Measurements from ENCODE around the gene ASRGL1.
"Not testable (repeated sequence)": the region's sequence is repeated elsewhere in the genome, so short reads cannot be mapped to it uniquely, and the experiment has no call there.

ASRGL1 gene

GRCh38 chr11:62353841-62354240 lies 16.6 kb downstream of the ASRGL1 start:
- Histone ChIP-seq H3K56ac (ENCODE audit: low read length) (no peak overlapping the region), H2AK5ac (ENCODE audit: low read length) (no peak overlapping the region), H3K27me3 (ENCODE audit: insufficient read depth, low read length, poor library complexity) (no peaks in the 10 kb centered on the region), H3K9ac (ENCODE audit: low read length) (no peak overlapping the region), H2BK120ac (ENCODE audit: low read depth, low read length) (no peak overlapping the region), H3K79me1 (ENCODE audit: low read length) (no peaks in the 10 kb centered on the region), H3K27ac (ENCODE audit: low read depth, low read length) (no peak overlapping the region), H3K18ac (ENCODE audit: low read length) (no peak overlapping the region), H3K4me1 (ENCODE audit: control insufficient read depth, low read depth, low read length) (no peaks in the 10 kb centered on the region), H2BK5ac (ENCODE audit: low read length) (no peak overlapping the region), H2BK15ac (replicated peaks; ENCODE audit: low read depth) (no peak overlapping the region), H3K4me2 (ENCODE audit: low read length) (no peak overlapping the region), H3K4me3 (ENCODE audit: low read length) (no peak overlapping the region), H3K79me2 (ENCODE audit: control insufficient read depth, insufficient read depth, low read length) (no peaks in the 10 kb centered on the region), H4K5ac (ENCODE audit: low read length) (no peak overlapping the region), H4K8ac (ENCODE audit: low read depth, low read length) (no peak overlapping the region), H3K36me3 (ENCODE audit: control insufficient read depth, insufficient read depth, low read length) (no peaks in the 10 kb centered on the region), H3K4ac (ENCODE audit: low read depth, low read length) (no peak overlapping the region), H3K23ac (ENCODE audit: low read length) (no peak overlapping the region)
- DNase-seq: no peak
- WGBS (ENCODE audit: extremely low coverage, insufficient coverage, low lambda C conversion rate): no CpG with 5 or more reads among the region's 1 CpG

DNA sequence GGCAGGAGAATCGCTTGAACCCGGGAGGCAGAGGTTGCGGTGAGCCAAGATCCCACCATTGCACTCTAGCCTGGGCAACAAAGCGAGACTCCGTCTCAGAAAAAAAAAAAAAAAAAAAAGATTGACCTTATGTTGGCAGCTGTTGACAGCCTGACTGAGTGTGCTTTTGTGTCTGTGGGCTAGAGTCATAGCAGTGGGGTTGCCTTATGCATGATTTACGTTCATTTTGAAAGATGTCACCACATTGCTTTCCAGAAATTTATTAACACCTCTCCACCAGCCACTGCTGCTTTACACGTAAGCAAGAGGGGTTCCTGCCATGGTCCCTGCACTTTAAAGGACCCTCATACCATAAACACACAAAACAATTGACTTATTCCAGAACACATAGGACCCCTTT lies 21.0 kb downstream of the ASRGL1 start:
- H3K18ac ChIP-seq (ENCODE audit: low read length): no peak overlapping the region
- H3K27me3 ChIP-seq (ENCODE audit: insufficient read depth, low read length, poor library complexity): no peaks in the 10 kb centered on the region
- no peaks in the 10 kb centered on the region for H3K79me2 ChIP-seq (ENCODE audit: control insufficient read depth, insufficient read depth, low read length)

GRCh38 chr11:62359475-62359874 lies 22.2 kb downstream of the ASRGL1 start:
- H3K56ac ChIP-seq (ENCODE audit: low read length): no peak overlapping the region
- no peaks in the 10 kb centered on the region for H3K79me2 ChIP-seq (ENCODE audit: control insufficient read depth, insufficient read depth, low read length)
- no peak overlapping the region for H3K4ac ChIP-seq (ENCODE audit: low read depth, low read length)
- H3K9ac ChIP-seq (ENCODE audit: low read length): no peak overlapping the region
- H3K36me3 ChIP-seq (ENCODE audit: control insufficient read depth, insufficient read depth, low read length): no peaks in the 10 kb centered on the region
- no peak overlapping the region for H3K23ac ChIP-seq (ENCODE audit: low read length)
- H2BK15ac ChIP-seq (replicated peaks; ENCODE audit: low read depth): no peak overlapping the region
- no CpG with 5 or more reads among the region's 1 CpG for WGBS (ENCODE audit: extremely low coverage, insufficient coverage, low lambda C conversion rate)
- no peak overlapping the region for H2BK5ac ChIP-seq (ENCODE audit: low read length)
- no peak overlapping the region for H3K18ac ChIP-seq (ENCODE audit: low read length)
- H2BK120ac ChIP-seq (ENCODE audit: low read depth, low read length): no peak overlapping the region
- H3K4me1 ChIP-seq (ENCODE audit: control insufficient read depth, low read depth, low read length): no peaks in the 10 kb centered on the region
- no peak overlapping the region for H4K5ac ChIP-seq (ENCODE audit: low read length)
- H3K27ac ChIP-seq (ENCODE audit: low read depth, low read length): no peak overlapping the region
- no peak for DNase-seq
- H3K4me3 ChIP-seq (ENCODE audit: low read length): no peak overlapping the region
- no peak overlapping the region for H4K8ac ChIP-seq (ENCODE audit: low read depth, low read length)
- H3K79me1 ChIP-seq (ENCODE audit: low read length): no peaks in the 10 kb centered on the region
- H2AK5ac ChIP-seq (ENCODE audit: low read length): no peak overlapping the region
- H3K4me2 ChIP-seq (ENCODE audit: low read length): no peak overlapping the region
- H3K27me3 ChIP-seq (ENCODE audit: insufficient read depth, low read length, poor library complexity): no peaks in the 10 kb centered on the region

More for the DNA sequence above, 21.0 kb downstream of the ASRGL1 start:
- Histone ChIP-seq H3K4me1 (ENCODE audit: control insufficient read depth, low read depth, low read length) (no peaks in the 10 kb centered on the region), H3K4me3 (ENCODE audit: low read length) (no peak overlapping the region), H3K36me3 (ENCODE audit: control insufficient read depth, insufficient read depth, low read length) (no peaks in the 10 kb centered on the region), H3K4me2 (ENCODE audit: low read length) (no peak overlapping the region), H3K79me1 (ENCODE audit: low read length) (no peaks in the 10 kb centered on the region), H3K9ac (ENCODE audit: low read length) (no peak overlapping the region), H2BK120ac (ENCODE audit: low read depth, low read length) (no peak overlapping the region), H3K4ac (ENCODE audit: low read depth, low read length) (no peak overlapping the region), H3K23ac (ENCODE audit: low read length) (no peak overlapping the region), H2AK5ac (ENCODE audit: low read length) (no peak overlapping the region), H2BK15ac (replicated peaks; ENCODE audit: low read depth) (no peak overlapping the region), H4K5ac (ENCODE audit: low read length) (no peak overlapping the region), H3K56ac (ENCODE audit: low read length) (no peak overlapping the region), H3K27ac (ENCODE audit: low read depth, low read length) (no peak overlapping the region), H2BK5ac (ENCODE audit: low read length) (no peak overlapping the region), H4K8ac (ENCODE audit: low read depth, low read length) (no peak overlapping the region)
- DNase-seq: no peak
- no CpG with 5 or more reads among the region's 7 CpGs for WGBS (ENCODE audit: extremely low coverage, insufficient coverage, low lambda C conversion rate)

DNA sequence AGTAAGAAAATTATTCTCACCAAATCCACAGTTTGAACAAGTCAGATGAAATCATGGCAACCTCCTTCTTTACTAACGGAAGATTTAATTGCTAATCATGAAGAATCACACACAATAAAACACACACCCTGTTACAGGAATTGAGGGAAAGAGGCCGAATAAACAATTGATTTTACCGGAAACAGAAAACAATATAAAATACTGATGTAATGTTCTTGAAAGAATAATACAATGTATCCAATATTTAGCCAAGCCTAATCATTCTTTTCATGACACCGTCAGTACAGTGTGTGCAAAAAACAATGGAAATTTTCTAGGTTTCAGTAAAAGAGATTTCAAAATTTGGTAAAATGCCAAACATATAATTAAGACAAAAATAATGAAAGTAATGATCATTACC lies 23.4 kb downstream of the ASRGL1 start:
- H2BK120ac ChIP-seq (ENCODE audit: low read depth, low read length): no peak overlapping the region
- no peak overlapping the region for H3K4ac ChIP-seq (ENCODE audit: low read depth, low read length)
- H3K36me3 ChIP-seq (ENCODE audit: control insufficient read depth, insufficient read depth, low read length): no peaks in the 10 kb centered on the region
- no peak overlapping the region for H2BK15ac ChIP-seq (replicated peaks; ENCODE audit: low read depth)
- H3K4me3 ChIP-seq (ENCODE audit: low read length): no peak overlapping the region
- no peak for DNase-seq
- H3K27me3 ChIP-seq (ENCODE audit: insufficient read depth, low read length, poor library complexity): no peaks in the 10 kb centered on the region
- no peak overlapping the region for H3K4me2 ChIP-seq (ENCODE audit: low read length)
- H3K79me2 ChIP-seq (ENCODE audit: control insufficient read depth, insufficient read depth, low read length): no peaks in the 10 kb centered on the region
- no peak overlapping the region for H4K8ac ChIP-seq (ENCODE audit: low read depth, low read length)
- no peak overlapping the region for H4K5ac ChIP-seq (ENCODE audit: low read length)
- H3K79me1 ChIP-seq (ENCODE audit: low read length): no peaks in the 10 kb centered on the region
- no peak overlapping the region for H2AK5ac ChIP-seq (ENCODE audit: low read length)
- H2BK5ac ChIP-seq (ENCODE audit: low read length): no peak overlapping the region
- no peak overlapping the region for H3K9ac ChIP-seq (ENCODE audit: low read length)
- no peak overlapping the region for H3K56ac ChIP-seq (ENCODE audit: low read length)
- H3K4me1 ChIP-seq (ENCODE audit: control insufficient read depth, low read depth, low read length): no peaks in the 10 kb centered on the region
- WGBS (ENCODE audit: extremely low coverage, insufficient coverage, low lambda C conversion rate): no CpG with 5 or more reads among the region's 4 CpGs
- H3K18ac ChIP-seq (ENCODE audit: low read length): no peak overlapping the region
- no peak overlapping the region for H3K27ac ChIP-seq (ENCODE audit: low read depth, low read length)
- H3K23ac ChIP-seq (ENCODE audit: low read length): no peak overlapping the region

DNA sequence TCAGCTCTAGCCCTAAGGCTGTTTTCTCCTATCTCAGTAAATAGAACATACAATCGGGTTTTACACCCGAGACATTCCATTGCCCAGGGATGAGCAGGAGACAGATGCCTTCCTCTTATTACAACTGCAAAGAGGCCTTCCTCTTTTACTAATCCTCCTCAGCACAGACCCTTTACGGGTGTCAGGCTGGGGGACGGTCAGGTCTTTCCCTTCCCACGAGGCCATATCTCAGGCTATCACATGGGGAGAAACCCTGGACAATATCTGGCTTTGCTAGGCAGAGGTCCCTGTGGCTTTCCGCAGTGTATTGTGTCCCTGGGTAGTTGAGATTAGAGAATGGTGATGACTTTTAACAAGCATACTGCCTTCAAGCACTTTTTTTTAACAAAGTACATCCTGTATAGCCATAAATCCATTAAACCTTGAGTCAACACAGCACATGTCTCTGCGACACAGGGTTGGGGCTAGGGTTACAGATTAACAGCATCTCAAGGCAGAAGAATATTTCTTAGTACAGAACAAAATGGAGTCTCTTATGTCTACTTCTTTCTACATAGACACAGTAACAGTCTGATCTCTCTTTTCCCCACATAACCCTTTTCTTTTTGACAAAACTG lies 31.7 kb downstream of the ASRGL1 start:
- not testable (repeated sequence) for H3K18ac ChIP-seq (ENCODE audit: low read length); H2BK120ac ChIP-seq (ENCODE audit: low read depth, low read length); H2AK5ac ChIP-seq (ENCODE audit: low read length); H3K56ac ChIP-seq (ENCODE audit: low read length); H3K23ac ChIP-seq (ENCODE audit: low read length); H3K4me1 ChIP-seq (ENCODE audit: control insufficient read depth, low read depth, low read length); H2BK5ac ChIP-seq (ENCODE audit: low read length); H3K79me1 ChIP-seq (ENCODE audit: low read length); H3K27me3 ChIP-seq (ENCODE audit: insufficient read depth, low read length, poor library complexity); H2BK15ac ChIP-seq (replicated peaks; ENCODE audit: low read depth); H3K27ac ChIP-seq (ENCODE audit: low read depth, low read length); H3K9ac ChIP-seq (ENCODE audit: low read length); H3K4me3 ChIP-seq (ENCODE audit: low read length); H3K36me3 ChIP-seq (ENCODE audit: control insufficient read depth, insufficient read depth, low read length); H3K79me2 ChIP-seq (ENCODE audit: control insufficient read depth, insufficient read depth, low read length); H3K4me2 ChIP-seq (ENCODE audit: low read length); H3K4ac ChIP-seq (ENCODE audit: low read depth, low read length); H4K8ac ChIP-seq (ENCODE audit: low read depth, low read length); H4K5ac ChIP-seq (ENCODE audit: low read length)
- peak; percentile 22 for DNase-seq
- no CpG with 5 or more reads among the region's 7 CpGs for WGBS (ENCODE audit: extremely low coverage, insufficient coverage, low lambda C conversion rate)

GRCh38 chr11:62370743-62371440 lies 33.6 kb downstream of the ASRGL1 start:
- H3K79me2 ChIP-seq (ENCODE audit: control insufficient read depth, insufficient read depth, low read length): no peaks in the 10 kb centered on the region
- H2BK120ac ChIP-seq (ENCODE audit: low read depth, low read length): no peak overlapping the region
- no peaks in the 10 kb centered on the region for H3K79me1 ChIP-seq (ENCODE audit: low read length)
- H2AK5ac ChIP-seq (ENCODE audit: low read length): no peak overlapping the region
- H3K4me3 ChIP-seq (ENCODE audit: low read length): no peak overlapping the region
- H3K4me2 ChIP-seq (ENCODE audit: low read length): no peak overlapping the region
- H4K8ac ChIP-seq (ENCODE audit: low read depth, low read length): no peak overlapping the region
- H3K27me3 ChIP-seq (ENCODE audit: insufficient read depth, low read length, poor library complexity): no peaks in the 10 kb centered on the region
- no CpG with 5 or more reads among the region's 39 CpGs for WGBS (ENCODE audit: extremely low coverage, insufficient coverage, low lambda C conversion rate)
- no peak overlapping the region for H2BK5ac ChIP-seq (ENCODE audit: low read length)
- no peak overlapping the region for H4K5ac ChIP-seq (ENCODE audit: low read length)
- H3K56ac ChIP-seq (ENCODE audit: low read length): no peak overlapping the region
- no peaks in the 10 kb centered on the region for H3K4me1 ChIP-seq (ENCODE audit: control insufficient read depth, low read depth, low read length)
- no peak overlapping the region for H3K4ac ChIP-seq (ENCODE audit: low read depth, low read length)
- DNase-seq: no peak
- H2BK15ac ChIP-seq (replicated peaks; ENCODE audit: low read depth): no peak overlapping the region
- no peak overlapping the region for H3K23ac ChIP-seq (ENCODE audit: low read length)
- H3K27ac ChIP-seq (ENCODE audit: low read depth, low read length): no peak overlapping the region
- H3K18ac ChIP-seq (ENCODE audit: low read length): no peak overlapping the region
- no peaks in the 10 kb centered on the region for H3K36me3 ChIP-seq (ENCODE audit: control insufficient read depth, insufficient read depth, low read length)
- no peak overlapping the region for H3K9ac ChIP-seq (ENCODE audit: low read length)

Measured in mesendoderm (in vitro differentiated cells).